ENCODE data around the gene MED13L. TPM values are rescaled to one million over a fixed set of nuclear protein-coding genes. Genes with fewer than 3 reads are reported as not detected.

Gene MED13L
- total and polyA plus RNA-seq, 11 donors = 12.2 to 84.1 (median 60.2) TPM

GRCh38 chr12:116259800-116260577 lies 17.5 kb downstream of the MED13L start:
- H3K4me1 ChIP-seq = peaks cover 0 to 92% (median 58%) of the 10 kb centered on the region in 12 donors
- TF ChIP-seq POLR2A (IDR thresholded peaks at IDR 0.05) = no peak
- TF ChIP-seq, protein P1, sequence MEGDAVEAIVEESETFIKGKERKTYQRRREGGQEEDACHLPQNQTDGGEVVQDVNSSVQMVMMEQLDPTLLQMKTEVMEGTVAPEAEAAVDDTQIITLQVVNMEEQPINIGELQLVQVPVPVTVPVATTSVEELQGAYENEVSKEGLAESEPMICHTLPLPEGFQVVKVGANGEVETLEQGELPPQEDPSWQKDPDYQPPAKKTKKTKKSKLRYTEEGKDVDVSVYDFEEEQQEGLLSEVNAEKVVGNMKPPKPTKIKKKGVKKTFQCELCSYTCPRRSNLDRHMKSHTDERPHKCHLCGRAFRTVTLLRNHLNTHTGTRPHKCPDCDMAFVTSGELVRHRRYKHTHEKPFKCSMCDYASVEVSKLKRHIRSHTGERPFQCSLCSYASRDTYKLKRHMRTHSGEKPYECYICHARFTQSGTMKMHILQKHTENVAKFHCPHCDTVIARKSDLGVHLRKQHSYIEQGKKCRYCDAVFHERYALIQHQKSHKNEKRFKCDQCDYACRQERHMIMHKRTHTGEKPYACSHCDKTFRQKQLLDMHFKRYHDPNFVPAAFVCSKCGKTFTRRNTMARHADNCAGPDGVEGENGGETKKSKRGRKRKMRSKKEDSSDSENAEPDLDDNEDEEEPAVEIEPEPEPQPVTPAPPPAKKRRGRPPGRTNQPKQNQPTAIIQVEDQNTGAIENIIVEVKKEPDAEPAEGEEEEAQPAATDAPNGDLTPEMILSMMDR (IDR thresholded peaks at IDR 0.05) = no peak
- H3K27ac ChIP-seq = no peak overlapping the region
- 88 to 93% (median 92%) methylated on average over 9 of the region's 9 CpGs for WGBS, 4 donors
- no peaks in the 10 kb centered on the region for H3K9me3 ChIP-seq
- ATAC-seq (no peak), DNase-seq (no peak)
- H3K4me3 ChIP-seq = no peak overlapping the region
- no peaks in the 10 kb centered on the region for H3K36me3 ChIP-seq
- intact Hi-C loops (cut with DNase I) = no loop called here
- H3K27me3 ChIP-seq = no peaks in the 10 kb centered on the region

GRCh38 chr12:116257826-116258225 lies 19.7 kb downstream of the MED13L start:
- Histone ChIP-seq H3K9me3 (no peaks in the 10 kb centered on the region), H3K4me1 (peaks cover 0 to 70% (median 37%) of the 10 kb centered on the region in 12 donors), H3K27ac (peak overlapping the region in 1 of 12 donors; percentile 32), H3K4me3 (no peak overlapping the region), H3K27me3 (no peaks in the 10 kb centered on the region), H3K36me3 (no peaks in the 10 kb centered on the region)
- ATAC-seq (no peak), DNase-seq (no peak)
- 52 to 84% (median 78%) methylated on average over 3 of the region's 3 CpGs for WGBS, 4 donors
- intact Hi-C loops (cut with DNase I) = no loop called here
- no peak for TF ChIP-seq POLR2A (IDR thresholded peaks at IDR 0.05)
- TF ChIP-seq, protein P1 (IDR thresholded peaks at IDR 0.05) = no peak

DNA sequence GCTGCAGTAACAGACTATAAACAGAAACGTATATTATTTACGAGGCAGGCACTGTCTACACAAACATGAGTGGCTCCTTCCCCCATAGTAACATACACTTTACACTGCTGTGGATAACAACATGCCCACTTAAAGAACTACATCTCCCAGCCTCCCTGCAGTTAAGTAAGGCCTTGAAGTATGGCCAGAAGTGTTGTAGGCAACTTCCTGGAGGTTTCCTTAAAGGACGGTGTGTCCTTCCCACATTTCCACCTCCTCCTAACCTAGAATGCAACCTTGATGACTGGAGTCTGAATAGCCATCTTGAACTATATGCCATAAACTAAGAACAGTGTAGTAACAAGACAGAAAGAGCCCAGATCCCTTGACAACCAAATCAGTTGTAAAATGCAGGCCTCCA lies 20.3 kb downstream of the MED13L start:
- 22 to 37% (median 25%) methylated on average over 3 of the region's 3 CpGs for WGBS, 4 donors
- intact Hi-C loops (cut with DNase I) = no loop called here
- TF ChIP-seq, protein P1 (IDR thresholded peaks at IDR 0.05) = no peak
- no peak for TF ChIP-seq POLR2A (IDR thresholded peaks at IDR 0.05)
- Histone ChIP-seq H3K4me3 (no peak overlapping the region), H3K27ac (peak overlapping the region in 1 of 12 donors; percentile 32), H3K4me1 (peaks cover 0 to 64% (median 31%) of the 10 kb centered on the region in 12 donors), H3K9me3 (peaks cover 0 to 2% (median 0%) of the 10 kb centered on the region in 12 donors), H3K36me3 (no peaks in the 10 kb centered on the region), H3K27me3 (no peaks in the 10 kb centered on the region)
- DNase-seq (no peak), ATAC-seq (peak; percentile 50 to 79 (median 64))

DNA sequence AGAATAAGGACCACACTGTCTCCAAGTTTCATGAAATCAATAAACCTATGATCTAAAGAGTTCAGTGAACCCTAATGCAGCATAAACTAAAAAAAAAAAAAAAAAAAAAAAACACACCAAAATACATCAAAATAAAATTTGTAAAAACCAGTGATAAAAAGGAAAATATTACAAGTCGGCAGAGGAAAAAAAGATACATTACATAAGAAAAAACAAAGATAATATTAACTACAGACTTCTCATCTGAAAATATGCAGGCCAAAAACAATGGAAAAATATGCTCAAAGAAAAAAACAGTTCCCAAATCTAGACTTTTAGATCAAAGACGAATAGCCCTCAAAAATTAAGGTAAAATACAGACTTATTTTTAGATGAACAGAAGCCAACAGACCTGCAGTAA lies 27.6 kb downstream of the MED13L start:
- ATAC-seq = no peak
- Histone ChIP-seq H3K4me1 (peaks cover 0 to 50% (median 36%) of the 10 kb centered on the region in 12 donors), H3K27ac (no peak overlapping the region), H3K27me3 (no peaks in the 10 kb centered on the region), H3K9me3 (peaks cover 0 to 31% (median 1%) of the 10 kb centered on the region in 12 donors), H3K36me3 (no peaks in the 10 kb centered on the region), H3K4me3 (no peak overlapping the region)
- 94 to 98% (median 95%) methylated on average over 2 of the region's 2 CpGs for WGBS, 4 donors
- intact Hi-C loops (cut with DNase I) = no loop called here
- TF ChIP-seq POLR2A (IDR thresholded peaks at IDR 0.05) = no peak
- TF ChIP-seq, protein P1 (IDR thresholded peaks at IDR 0.05) = no peak
- no peak for DNase-seq

Measured in heart left ventricle (tissue), 16 donors.